ENCODE results near the gene PAX3.
A peak's percentile ranks its signal among the peaks of the same experiment; 100 is the strongest.

PAX3 gene

DNA sequence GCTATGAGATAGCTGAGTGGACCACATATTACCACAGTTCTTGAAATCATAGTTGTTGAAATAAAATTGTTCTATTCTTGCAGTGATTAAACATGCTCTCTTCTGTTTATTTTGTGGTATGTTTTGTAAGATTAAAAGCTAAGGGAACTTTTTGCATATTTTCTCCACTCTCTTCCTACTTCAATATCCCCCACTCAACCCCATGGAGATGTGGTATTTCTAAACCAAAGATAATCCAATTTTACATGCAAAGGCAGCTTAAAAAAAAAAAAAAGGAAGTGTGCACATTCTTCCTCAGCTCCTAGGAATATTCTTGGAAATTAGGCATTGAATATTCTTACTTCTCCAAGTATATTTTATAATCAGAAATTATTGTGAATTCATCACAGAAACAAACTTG, 15.0 kb upstream of the PAX3 start:
- Histone ChIP-seq H3K36me3 (ENCODE audit: insufficient read depth, low read length) (no peaks in the 10 kb centered on the region), H3K27ac (no peak overlapping the region), H3K9me3 (ENCODE audit: low read depth, low read length) (no peaks in the 10 kb centered on the region), H3K4me3 (peak overlapping the region; percentile 2; the same call in 1 of the 2 replicates), H3K9ac (ENCODE audit: insufficient read length) (no peak overlapping the region)
- peak; percentile 23; the same call in 1 of the 2 replicates for TF ChIP-seq POLR2AphosphoS5 (IDR thresholded peaks at IDR 0.05; ENCODE audit: borderline replicate concordance, low read depth, low read length)
- TF ChIP-seq EZH2 (IDR thresholded peaks at IDR 0.05) = no peak
- no peak for TF ChIP-seq FOXP2 (optimal IDR thresholded peaks at IDR 0.05; ENCODE audit: control extremely low read depth, extremely low read length, insufficient read depth)
- DNase-seq (ENCODE audit: low read depth, low spot score) = peak; percentile 89

DNA sequence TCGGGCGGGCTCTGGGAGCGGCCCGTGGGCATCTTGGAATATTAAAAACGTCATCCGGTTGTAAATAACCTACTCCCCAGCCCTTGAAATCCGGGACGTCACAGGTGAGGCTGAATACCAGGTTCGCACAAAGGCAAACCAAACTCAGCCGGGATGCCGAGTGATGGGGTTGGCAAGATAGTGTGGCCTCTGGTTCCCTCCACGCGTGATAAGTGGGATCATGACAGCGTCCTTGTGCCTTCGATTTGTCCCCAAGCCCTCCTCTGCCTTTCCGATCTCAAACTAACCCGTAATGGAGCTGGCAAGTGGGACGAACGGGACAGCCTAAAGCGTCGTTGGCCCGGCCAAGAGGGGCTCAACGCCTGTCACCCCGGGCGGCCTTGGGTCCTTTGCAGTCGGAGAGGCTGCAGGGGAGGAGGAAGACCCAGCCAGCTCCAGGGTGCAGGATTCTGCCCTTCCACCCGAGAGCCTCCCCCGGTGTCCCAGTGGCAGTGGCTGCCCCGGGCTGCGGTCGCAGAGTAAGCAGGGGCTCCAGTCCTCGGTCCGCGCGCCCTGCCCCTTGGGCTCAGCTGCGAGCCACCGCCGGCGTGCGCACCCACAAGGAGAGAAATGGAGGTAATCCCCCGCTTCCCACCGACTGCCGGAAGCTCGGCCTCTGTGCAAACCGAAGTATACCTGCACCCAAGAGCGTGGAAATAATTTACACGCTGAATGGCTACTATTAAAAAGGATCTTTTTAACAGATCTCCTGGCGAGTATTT, 13.4 kb upstream of the PAX3 start:
- no peak overlapping the region for H3K9ac ChIP-seq (ENCODE audit: insufficient read length)
- DNase-seq (ENCODE audit: low read depth, low spot score) = no peak
- no peaks in the 10 kb centered on the region for H3K36me3 ChIP-seq (ENCODE audit: insufficient read depth, low read length)
- TF ChIP-seq FOXP2 (optimal IDR thresholded peaks at IDR 0.05; ENCODE audit: control extremely low read depth, extremely low read length, insufficient read depth) (no peak), POLR2AphosphoS5 (IDR thresholded peaks at IDR 0.05; ENCODE audit: borderline replicate concordance, low read depth, low read length) (no peak), EZH2 (IDR thresholded peaks at IDR 0.05) (no peak)
- no peak overlapping the region for H3K4me3 ChIP-seq
- H3K27ac ChIP-seq = no peak overlapping the region
- no peaks in the 10 kb centered on the region for H3K9me3 ChIP-seq (ENCODE audit: low read depth, low read length)

DNA sequence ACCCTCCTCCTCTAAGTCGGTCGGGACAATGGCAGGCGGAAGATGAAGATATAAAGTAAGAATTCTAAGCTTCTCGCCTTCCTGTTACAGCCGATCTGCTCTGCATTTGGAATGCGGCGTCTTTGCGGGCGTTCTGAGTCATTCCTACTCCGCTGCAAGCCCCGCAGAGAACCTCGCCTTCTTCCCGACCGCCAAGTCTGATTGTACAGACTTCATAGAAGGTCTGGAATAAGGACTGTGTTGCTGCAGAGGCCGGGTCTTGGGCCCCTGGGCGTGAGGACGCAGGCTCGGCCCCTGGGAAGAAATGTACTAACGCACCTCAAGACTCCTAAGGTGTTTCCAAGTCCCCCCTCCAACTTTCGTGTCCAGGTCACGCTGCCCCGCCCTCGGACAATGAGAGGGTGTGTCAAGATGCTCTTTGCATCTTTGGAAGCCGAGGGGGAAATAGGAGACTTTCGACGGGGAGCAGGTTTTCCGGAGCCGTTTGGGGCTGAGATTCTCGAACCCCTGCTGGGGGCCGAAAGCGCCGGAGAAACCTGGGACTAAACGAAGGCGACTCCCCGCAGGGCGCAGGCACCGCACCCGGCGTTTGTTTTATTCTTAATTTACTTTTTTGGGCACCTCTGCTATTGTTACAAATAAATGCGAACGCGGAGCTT, 12.7 kb upstream of the PAX3 start:
- Histone ChIP-seq H3K4me3 (no peak overlapping the region), H3K27ac (no peak overlapping the region), H3K9ac (ENCODE audit: insufficient read length) (no peak overlapping the region), H3K9me3 (ENCODE audit: low read depth, low read length) (no peaks in the 10 kb centered on the region), H3K36me3 (ENCODE audit: insufficient read depth, low read length) (no peaks in the 10 kb centered on the region)
- TF ChIP-seq FOXP2 (optimal IDR thresholded peaks at IDR 0.05; ENCODE audit: control extremely low read depth, extremely low read length, insufficient read depth) (no peak), POLR2AphosphoS5 (IDR thresholded peaks at IDR 0.05; ENCODE audit: borderline replicate concordance, low read depth, low read length) (no peak), EZH2 (IDR thresholded peaks at IDR 0.05) (no peak)
- DNase-seq (ENCODE audit: low read depth, low spot score) = no peak

DNA sequence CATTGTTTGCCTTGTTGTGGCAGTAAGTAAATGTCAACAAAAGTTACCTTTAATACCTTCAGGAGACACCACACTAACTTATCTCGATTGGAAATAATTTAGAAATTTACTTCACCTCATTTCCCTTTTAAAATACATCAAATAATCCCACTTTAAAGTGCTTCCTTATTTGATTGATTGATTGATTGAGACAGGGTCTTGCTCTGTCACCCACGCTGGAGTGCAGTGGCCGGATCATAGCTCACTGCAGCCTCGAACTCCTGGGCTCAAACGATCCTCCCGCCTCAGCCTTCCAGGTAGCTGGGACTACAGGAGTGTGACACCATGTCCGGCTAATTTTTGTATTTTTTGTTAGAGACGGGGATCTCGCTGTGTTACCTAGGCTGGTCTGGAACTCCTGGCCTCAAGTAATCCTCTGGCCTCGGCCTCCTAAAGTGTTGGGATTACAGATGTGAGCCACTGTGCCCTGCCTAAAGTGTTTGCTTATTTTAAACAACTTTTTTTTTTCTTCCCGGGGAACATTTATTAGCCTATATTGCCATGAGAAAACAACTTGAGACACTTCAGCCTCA, 12.0 kb upstream of the PAX3 start:
- Histone ChIP-seq H3K27ac (no peak overlapping the region), H3K9me3 (ENCODE audit: low read depth, low read length) (no peaks in the 10 kb centered on the region), H3K36me3 (ENCODE audit: insufficient read depth, low read length) (no peaks in the 10 kb centered on the region), H3K9ac (ENCODE audit: insufficient read length) (no peak overlapping the region), H3K4me3 (no peak overlapping the region)
- TF ChIP-seq EZH2 (IDR thresholded peaks at IDR 0.05) = no peak
- no peak for TF ChIP-seq FOXP2 (optimal IDR thresholded peaks at IDR 0.05; ENCODE audit: control extremely low read depth, extremely low read length, insufficient read depth)
- TF ChIP-seq POLR2AphosphoS5 (IDR thresholded peaks at IDR 0.05; ENCODE audit: borderline replicate concordance, low read depth, low read length) = no peak
- no peak for DNase-seq (ENCODE audit: low read depth, low spot score)

DNA sequence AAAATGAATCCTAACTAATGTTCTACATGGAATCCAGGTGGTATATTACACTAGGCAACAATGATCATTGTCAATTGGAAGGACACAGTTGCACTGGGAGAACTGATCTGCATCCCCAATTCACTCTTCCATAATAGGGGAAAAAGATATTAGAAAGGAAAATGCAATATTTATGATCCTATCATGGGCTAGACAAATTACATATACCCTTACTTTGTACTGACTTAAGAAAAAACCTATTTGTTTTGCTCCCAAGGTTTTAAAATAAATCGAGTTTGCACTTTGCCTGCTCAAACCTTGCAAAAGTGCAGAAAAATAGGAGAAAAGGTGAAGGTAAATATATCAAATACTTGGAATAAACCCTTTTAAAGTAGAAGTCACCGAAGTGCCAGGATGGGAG, 11.0 kb upstream of the PAX3 start:
- no peak overlapping the region for H3K4me3 ChIP-seq
- TF ChIP-seq POLR2AphosphoS5 (IDR thresholded peaks at IDR 0.05; ENCODE audit: borderline replicate concordance, low read depth, low read length) (no peak), FOXP2 (optimal IDR thresholded peaks at IDR 0.05; ENCODE audit: control extremely low read depth, extremely low read length, insufficient read depth) (no peak), EZH2 (IDR thresholded peaks at IDR 0.05) (no peak)
- DNase-seq (ENCODE audit: low read depth, low spot score) = no peak
- no peak overlapping the region for H3K9ac ChIP-seq (ENCODE audit: insufficient read length)
- H3K9me3 ChIP-seq (ENCODE audit: low read depth, low read length) = no peaks in the 10 kb centered on the region
- no peaks in the 10 kb centered on the region for H3K36me3 ChIP-seq (ENCODE audit: insufficient read depth, low read length)
- no peak overlapping the region for H3K27ac ChIP-seq

DNA sequence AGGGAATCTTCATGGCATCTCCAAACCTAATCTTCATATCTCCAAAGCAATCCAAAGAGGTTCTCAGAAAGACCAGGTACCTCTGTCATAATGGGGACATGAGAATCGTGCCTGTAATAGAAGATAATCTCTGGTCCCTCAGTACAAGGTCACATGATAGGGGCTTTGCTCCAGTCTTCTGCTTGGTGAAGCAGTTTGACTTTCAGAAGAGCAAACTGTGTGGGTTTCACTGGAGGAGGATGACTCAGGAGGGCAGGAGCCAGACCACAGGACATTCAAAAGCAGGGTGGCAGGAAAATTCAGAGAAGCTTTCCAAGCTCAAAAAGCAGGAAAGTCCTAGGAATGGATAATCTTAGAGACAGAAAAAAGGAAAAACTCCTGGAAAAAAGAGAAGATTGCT, 10.6 kb upstream of the PAX3 start:
- DNase-seq (ENCODE audit: low read depth, low spot score) = no peak
- H3K9me3 ChIP-seq (ENCODE audit: low read depth, low read length) = no peaks in the 10 kb centered on the region
- no peak for TF ChIP-seq FOXP2 (optimal IDR thresholded peaks at IDR 0.05; ENCODE audit: control extremely low read depth, extremely low read length, insufficient read depth)
- no peak for TF ChIP-seq POLR2AphosphoS5 (IDR thresholded peaks at IDR 0.05; ENCODE audit: borderline replicate concordance, low read depth, low read length)
- no peak for TF ChIP-seq EZH2 (IDR thresholded peaks at IDR 0.05)
- H3K9ac ChIP-seq (ENCODE audit: insufficient read length) = no peak overlapping the region
- no peak overlapping the region for H3K4me3 ChIP-seq
- no peaks in the 10 kb centered on the region for H3K36me3 ChIP-seq (ENCODE audit: insufficient read depth, low read length)
- H3K27ac ChIP-seq = no peak overlapping the region

DNA sequence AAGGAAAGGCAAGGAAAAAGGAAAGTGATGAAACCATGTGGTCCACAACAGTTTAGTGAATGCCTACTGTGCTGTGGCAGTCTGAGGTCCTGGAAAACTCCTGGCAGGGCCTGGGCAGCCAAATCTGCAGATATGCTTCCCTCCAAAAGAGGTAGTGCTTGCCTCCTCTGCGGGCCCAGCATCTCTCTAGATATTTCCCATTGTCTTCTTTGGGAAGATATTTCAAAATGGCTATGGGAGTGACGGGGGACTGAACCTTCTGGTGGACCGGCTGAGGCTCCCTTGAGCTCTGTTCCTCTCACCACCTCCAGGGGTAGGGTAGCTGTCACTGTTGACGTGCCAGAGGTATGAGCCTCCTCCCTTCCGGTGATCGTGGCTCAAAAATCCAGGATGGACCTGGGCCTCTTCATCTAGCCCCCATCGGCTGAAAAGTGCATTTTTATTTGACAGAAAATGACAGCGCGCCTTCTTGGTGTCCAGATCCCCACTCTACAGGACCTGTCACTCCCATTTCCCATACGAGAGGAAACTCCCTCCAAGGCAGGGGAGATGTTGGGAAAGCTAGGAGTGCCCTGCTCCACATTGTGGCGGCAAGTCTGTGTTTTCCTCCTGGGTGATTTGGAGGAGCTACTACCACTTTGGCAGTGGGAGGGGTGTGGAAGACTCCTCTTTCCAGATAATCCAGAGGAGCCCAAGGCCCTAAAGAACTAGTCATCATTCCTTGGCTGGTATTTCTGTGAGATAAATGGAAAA, 9.4 kb upstream of the PAX3 start:
- no peaks in the 10 kb centered on the region for H3K9me3 ChIP-seq (ENCODE audit: low read depth, low read length)
- TF ChIP-seq FOXP2 (optimal IDR thresholded peaks at IDR 0.05; ENCODE audit: control extremely low read depth, extremely low read length, insufficient read depth) (no peak), EZH2 (IDR thresholded peaks at IDR 0.05) (no peak), POLR2AphosphoS5 (IDR thresholded peaks at IDR 0.05; ENCODE audit: borderline replicate concordance, low read depth, low read length) (no peak)
- H3K9ac ChIP-seq (ENCODE audit: insufficient read length) = no peak overlapping the region
- H3K4me3 ChIP-seq = no peak overlapping the region
- H3K36me3 ChIP-seq (ENCODE audit: insufficient read depth, low read length) = no peaks in the 10 kb centered on the region
- DNase-seq (ENCODE audit: low read depth, low spot score) = no peak
- no peak overlapping the region for H3K27ac ChIP-seq
